ENCODE measurements around the gene RNF220.
A peak's percentile ranks its signal among the peaks of the same experiment; 100 is the strongest.

RNF220 gene

DNA sequence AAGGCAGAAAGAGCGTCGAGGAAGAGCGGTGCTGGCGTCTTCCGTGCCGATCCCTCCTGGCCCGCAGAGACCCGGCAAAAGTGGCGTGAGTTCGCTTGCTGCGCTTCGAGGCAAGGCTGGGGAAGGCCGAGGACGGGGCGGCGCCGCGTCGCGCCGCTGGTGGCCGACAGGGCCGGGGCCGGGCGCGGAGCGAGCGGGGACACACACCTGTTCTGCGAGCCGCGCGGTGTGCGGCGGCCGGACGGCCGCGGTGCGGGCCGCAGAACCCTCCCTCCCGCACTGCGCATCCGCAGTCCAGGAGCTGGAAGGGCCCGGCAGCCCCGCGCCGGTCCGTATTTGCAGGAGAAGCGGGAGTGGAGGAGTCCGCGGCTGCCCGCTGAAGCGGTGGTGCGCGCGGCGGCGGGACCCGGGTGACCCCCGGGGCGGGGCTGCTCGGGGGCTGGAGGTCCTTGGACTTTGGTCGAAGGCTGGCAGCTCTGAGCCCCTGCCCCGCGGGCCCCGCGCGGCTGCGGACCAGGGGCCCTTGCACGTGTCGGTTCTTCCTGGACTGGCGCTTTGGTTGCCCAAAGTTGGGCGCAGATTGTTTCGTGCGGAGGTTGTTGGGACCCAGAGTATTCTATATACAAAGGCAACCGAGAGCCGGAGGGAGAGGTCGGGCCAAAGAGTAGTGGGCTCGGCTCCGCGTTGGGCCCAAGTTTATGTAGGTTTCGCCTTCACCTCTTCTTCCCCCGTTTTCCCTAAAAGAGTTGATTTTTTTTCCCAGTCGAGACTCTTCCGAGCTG, 2.6 kb downstream of the RNF220 start:
- Histone ChIP-seq H3K27ac (ENCODE audit: low read length) (no peak overlapping the region), H3K4me1 (ENCODE audit: control insufficient read depth, insufficient read depth, low read length) (no peaks in the 10 kb centered on the region), H3K9me3 (ENCODE audit: control insufficient read depth, insufficient read depth, low read length) (no peaks in the 10 kb centered on the region), H3K36me3 (ENCODE audit: control insufficient read depth, insufficient read depth, low read length) (no peaks in the 10 kb centered on the region), H3K27me3 (ENCODE audit: control insufficient read depth, insufficient read depth, low read length) (peaks cover 21% of the 10 kb centered on the region; the same call in 1 of the 2 replicates), H3K4me3 (ENCODE audit: low read length) (peak overlapping the region; percentile 65)
- no CpG with 5 or more reads among the region's 85 CpGs for WGBS (ENCODE audit: insufficient coverage, insufficient read length)
- DNase-seq (ENCODE audit: low read depth, low spot score): no peak

GRCh38 chr1:44408212-44408582, 3.1 kb downstream of the RNF220 start:
- peak overlapping the region; percentile 13; the same call in 1 of the 2 replicates for H3K4me3 ChIP-seq (ENCODE audit: low read length)
- H3K36me3 ChIP-seq (ENCODE audit: control insufficient read depth, insufficient read depth, low read length): no peaks in the 10 kb centered on the region
- no peak for DNase-seq (ENCODE audit: low read depth, low spot score)
- H3K4me1 ChIP-seq (ENCODE audit: control insufficient read depth, insufficient read depth, low read length): no peaks in the 10 kb centered on the region
- no peak overlapping the region for H3K27ac ChIP-seq (ENCODE audit: low read length)
- H3K9me3 ChIP-seq (ENCODE audit: control insufficient read depth, insufficient read depth, low read length): no peaks in the 10 kb centered on the region
- H3K27me3 ChIP-seq (ENCODE audit: control insufficient read depth, insufficient read depth, low read length): peaks cover 21% of the 10 kb centered on the region; the same call in 1 of the 2 replicates
- no CpG with 5 or more reads among the region's 19 CpGs for WGBS (ENCODE audit: insufficient coverage, insufficient read length)

DNA sequence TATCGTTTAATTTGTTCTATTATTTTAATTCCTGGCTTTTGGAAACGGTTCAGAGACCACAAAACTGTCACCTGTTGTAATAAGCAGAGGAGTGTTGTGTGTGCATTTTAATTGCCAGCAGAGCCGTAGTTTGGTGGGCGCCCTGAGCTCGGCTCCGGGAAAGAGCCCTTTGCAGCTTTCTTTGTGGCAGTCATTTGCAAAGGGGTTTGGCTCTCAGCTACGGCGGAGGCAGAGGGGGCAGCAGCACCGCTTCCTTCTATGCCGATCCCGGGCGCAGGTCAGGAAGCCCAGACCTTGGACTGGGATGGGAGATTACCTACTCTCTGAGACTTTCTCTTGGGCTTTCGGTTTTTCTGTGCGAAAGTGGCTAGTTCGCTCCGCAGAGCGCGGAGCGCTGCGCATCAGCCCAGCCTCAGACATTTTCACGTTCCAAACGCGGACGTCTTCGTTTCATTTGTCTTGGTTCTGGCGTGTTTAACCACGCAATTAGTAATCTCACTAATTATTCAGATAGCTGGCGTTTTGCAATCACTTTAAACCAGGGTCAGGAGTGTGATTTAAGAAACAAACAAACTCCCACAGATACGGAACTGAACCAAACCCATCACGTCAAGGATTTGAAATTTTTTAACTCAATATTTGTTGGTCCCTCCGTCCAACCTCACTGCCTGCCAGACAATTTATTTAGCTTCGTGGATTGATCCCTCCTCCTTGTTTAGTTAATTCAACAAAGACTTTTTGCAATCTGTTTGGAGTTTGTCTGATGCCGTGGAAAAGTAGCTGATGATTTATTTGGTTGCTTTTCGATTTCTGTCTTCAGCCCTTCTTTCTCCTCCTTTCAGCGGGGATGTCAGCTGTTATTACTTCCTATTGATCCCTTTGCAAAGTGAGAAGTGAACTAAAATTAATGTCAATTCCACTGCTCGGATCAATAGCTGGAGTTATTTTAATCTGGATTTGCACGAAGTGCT, 3.9 kb downstream of the RNF220 start:
- Histone ChIP-seq H3K9me3 (ENCODE audit: control insufficient read depth, insufficient read depth, low read length) (no peaks in the 10 kb centered on the region), H3K4me1 (ENCODE audit: control insufficient read depth, insufficient read depth, low read length) (no peaks in the 10 kb centered on the region), H3K36me3 (ENCODE audit: control insufficient read depth, insufficient read depth, low read length) (no peaks in the 10 kb centered on the region), H3K27me3 (ENCODE audit: control insufficient read depth, insufficient read depth, low read length) (peaks cover 21% of the 10 kb centered on the region; the same call in 1 of the 2 replicates), H3K27ac (ENCODE audit: low read length) (no peak overlapping the region), H3K4me3 (ENCODE audit: low read length) (peak overlapping the region; percentile 12; the same call in 1 of the 2 replicates)
- no CpG with 5 or more reads among the region's 37 CpGs for WGBS (ENCODE audit: insufficient coverage, insufficient read length)
- no peak for DNase-seq (ENCODE audit: low read depth, low spot score)

DNA sequence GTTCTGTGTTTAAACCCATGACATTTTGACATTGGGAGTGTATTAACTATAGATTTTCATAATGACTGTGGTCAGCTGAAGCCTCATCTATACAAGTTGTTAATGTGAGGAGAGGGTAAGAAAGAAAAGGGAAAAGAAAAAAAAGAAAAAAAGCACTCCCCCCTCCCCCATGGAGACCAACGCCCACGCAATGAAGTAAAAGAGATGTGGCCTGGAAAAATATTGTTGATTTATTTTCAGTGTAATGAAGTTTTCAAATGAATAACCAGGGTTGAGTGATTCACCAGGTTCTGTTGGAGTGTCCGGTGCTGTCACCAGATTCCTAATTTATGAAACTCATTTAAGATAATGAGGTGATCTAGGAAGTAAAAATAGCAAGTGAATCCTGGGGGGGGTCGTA, 4.7 kb downstream of the RNF220 start:
- DNase-seq (ENCODE audit: low read depth, low spot score): no peak
- Histone ChIP-seq H3K4me1 (ENCODE audit: control insufficient read depth, insufficient read depth, low read length) (no peaks in the 10 kb centered on the region), H3K27ac (ENCODE audit: low read length) (no peak overlapping the region), H3K27me3 (ENCODE audit: control insufficient read depth, insufficient read depth, low read length) (peaks cover 21% of the 10 kb centered on the region; the same call in 1 of the 2 replicates), H3K36me3 (ENCODE audit: control insufficient read depth, insufficient read depth, low read length) (no peaks in the 10 kb centered on the region), H3K9me3 (ENCODE audit: control insufficient read depth, insufficient read depth, low read length) (no peaks in the 10 kb centered on the region), H3K4me3 (ENCODE audit: low read length) (no peak overlapping the region)
- WGBS (ENCODE audit: insufficient coverage, insufficient read length): no CpG with 5 or more reads among the region's 4 CpGs

- no CpG with 5 or more reads among the region's 10 CpGs for WGBS (ENCODE audit: insufficient coverage, insufficient read length)
- H3K27me3 ChIP-seq (ENCODE audit: control insufficient read depth, insufficient read depth, low read length): peaks cover 20% of the 10 kb centered on the region; the same call in 1 of the 2 replicates
- no peaks in the 10 kb centered on the region for H3K36me3 ChIP-seq (ENCODE audit: control insufficient read depth, insufficient read depth, low read length)
- no peak for DNase-seq (ENCODE audit: low read depth, low spot score)
- peaks cover 5% of the 10 kb centered on the region for H3K4me1 ChIP-seq (ENCODE audit: control insufficient read depth, insufficient read depth, low read length)
- no peaks in the 10 kb centered on the region for H3K9me3 ChIP-seq (ENCODE audit: control insufficient read depth, insufficient read depth, low read length)
- H3K27ac ChIP-seq (ENCODE audit: low read length): no peak overlapping the region
- H3K4me3 ChIP-seq (ENCODE audit: low read length): no peak overlapping the region
Observed at GRCh38 chr1:44411861-44412260, 6.8 kb downstream of the RNF220 start.

- Histone ChIP-seq H3K36me3 (ENCODE audit: control insufficient read depth, insufficient read depth, low read length) (no peaks in the 10 kb centered on the region), H3K9me3 (ENCODE audit: control insufficient read depth, insufficient read depth, low read length) (no peaks in the 10 kb centered on the region), H3K4me3 (ENCODE audit: low read length) (no peak overlapping the region), H3K27me3 (ENCODE audit: control insufficient read depth, insufficient read depth, low read length) (peaks cover 14% of the 10 kb centered on the region; the same call in 1 of the 2 replicates), H3K27ac (ENCODE audit: low read length) (no peak overlapping the region), H3K4me1 (ENCODE audit: control insufficient read depth, insufficient read depth, low read length) (peaks cover 7% of the 10 kb centered on the region)
- WGBS (ENCODE audit: insufficient coverage, insufficient read length): no CpG with 5 or more reads among the region's 7 CpGs
- no peak for DNase-seq (ENCODE audit: low read depth, low spot score)
Observed at GRCh38 chr1:44412601-44413000, 7.5 kb downstream of the RNF220 start.

DNA sequence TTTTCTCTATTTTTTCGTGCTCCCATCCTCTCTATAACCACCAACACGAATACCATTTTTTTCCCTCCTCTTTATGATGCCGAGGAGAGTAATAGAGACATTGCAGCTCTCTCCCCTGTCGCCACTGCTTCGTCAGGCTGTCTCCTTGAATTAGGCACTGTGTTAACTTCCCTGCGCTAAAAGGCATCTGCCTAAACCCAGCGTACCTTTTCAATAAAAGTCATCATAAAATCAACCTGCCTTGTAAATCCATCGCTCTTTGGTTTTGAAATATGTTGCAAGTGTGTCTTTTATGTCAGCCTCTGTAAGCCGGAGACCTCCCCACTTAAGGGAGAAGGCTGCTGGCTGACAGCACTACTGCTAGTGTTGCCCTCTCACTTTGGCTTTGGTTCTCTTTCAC, 8.7 kb downstream of the RNF220 start:
- H3K4me1 ChIP-seq (ENCODE audit: control insufficient read depth, insufficient read depth, low read length): peaks cover 7% of the 10 kb centered on the region
- no peak for DNase-seq (ENCODE audit: low read depth, low spot score)
- no peaks in the 10 kb centered on the region for H3K9me3 ChIP-seq (ENCODE audit: control insufficient read depth, insufficient read depth, low read length)
- H3K27me3 ChIP-seq (ENCODE audit: control insufficient read depth, insufficient read depth, low read length): peaks cover 7% of the 10 kb centered on the region; the same call in 1 of the 2 replicates
- H3K36me3 ChIP-seq (ENCODE audit: control insufficient read depth, insufficient read depth, low read length): no peaks in the 10 kb centered on the region
- H3K4me3 ChIP-seq (ENCODE audit: low read length): no peak overlapping the region
- no peak overlapping the region for H3K27ac ChIP-seq (ENCODE audit: low read length)
- 100% methylated on average over 2 of the region's 9 CpGs for WGBS (ENCODE audit: insufficient coverage, insufficient read length)

- Histone ChIP-seq H3K27ac (ENCODE audit: low read length) (no peak overlapping the region), H3K27me3 (ENCODE audit: control insufficient read depth, insufficient read depth, low read length) (peaks cover 2% of the 10 kb centered on the region; the same call in 1 of the 2 replicates), H3K9me3 (ENCODE audit: control insufficient read depth, insufficient read depth, low read length) (no peaks in the 10 kb centered on the region), H3K4me1 (ENCODE audit: control insufficient read depth, insufficient read depth, low read length) (peaks cover 7% of the 10 kb centered on the region), H3K36me3 (ENCODE audit: control insufficient read depth, insufficient read depth, low read length) (no peaks in the 10 kb centered on the region), H3K4me3 (ENCODE audit: low read length) (no peak overlapping the region)
- DNase-seq (ENCODE audit: low read depth, low spot score): no peak
- WGBS (ENCODE audit: insufficient coverage, insufficient read length): no CpG with 5 or more reads among the region's 9 CpGs
Observed at GRCh38 chr1:44415013-44415412, 10.0 kb downstream of the RNF220 start.

GRCh38 chr1:44416408-44416807, 11.4 kb downstream of the RNF220 start:
- Histone ChIP-seq H3K27me3 (ENCODE audit: control insufficient read depth, insufficient read depth, low read length) (no peaks in the 10 kb centered on the region), H3K27ac (ENCODE audit: low read length) (no peak overlapping the region), H3K9me3 (ENCODE audit: control insufficient read depth, insufficient read depth, low read length) (no peaks in the 10 kb centered on the region), H3K4me1 (ENCODE audit: control insufficient read depth, insufficient read depth, low read length) (peaks cover 7% of the 10 kb centered on the region), H3K4me3 (ENCODE audit: low read length) (no peak overlapping the region), H3K36me3 (ENCODE audit: control insufficient read depth, insufficient read depth, low read length) (no peaks in the 10 kb centered on the region)
- no peak for DNase-seq (ENCODE audit: low read depth, low spot score)
- no CpG with 5 or more reads among the region's 7 CpGs for WGBS (ENCODE audit: insufficient coverage, insufficient read length)

GRCh38 chr1:44417351-44418021, 12.4 kb downstream of the RNF220 start:
- no peaks in the 10 kb centered on the region for H3K27me3 ChIP-seq (ENCODE audit: control insufficient read depth, insufficient read depth, low read length)
- H3K4me1 ChIP-seq (ENCODE audit: control insufficient read depth, insufficient read depth, low read length): peaks cover 9% of the 10 kb centered on the region
- WGBS (ENCODE audit: insufficient coverage, insufficient read length): no CpG with 5 or more reads among the region's 65 CpGs
- H3K9me3 ChIP-seq (ENCODE audit: control insufficient read depth, insufficient read depth, low read length): no peaks in the 10 kb centered on the region
- H3K36me3 ChIP-seq (ENCODE audit: control insufficient read depth, insufficient read depth, low read length): no peaks in the 10 kb centered on the region
- DNase-seq (ENCODE audit: low read depth, low spot score): no peak
- H3K27ac ChIP-seq (ENCODE audit: low read length): no peak overlapping the region
- peak overlapping the region; percentile 48; the same call in 1 of the 2 replicates for H3K4me3 ChIP-seq (ENCODE audit: low read length)
